HepG2 (cell line): ENCODE data around the gene SCN7A. TPM values are rescaled to one million over a fixed set of nuclear protein-coding genes. Genes with fewer than 3 reads are reported as not detected.
A peak's percentile ranks its signal among the peaks of the same experiment; 100 is the strongest.

Experiments
- ATAC-seq: fragments of 200-7000 bp; cut with Tn5 transposase; 3 replicates; pipeline ENCODE4 v1.9.1; 2020; ENCODE audit warnings: mild to moderate bottlenecking, moderate library complexity
- BruUV-seq: library from RNA; stranded (reverse); fragments of 400-500 nt; replicated peaks from 2 replicates; lab custom pipeline; 2021; lab: Mats Ljungman, UMichigan
- CTCF ChIA-PET: fragments of 300-600 bp; formaldehyde crosslinking; extraction: SDS; loops from one replicate; lab custom pipeline; 2021; ENCODE audit warnings: low total read pairs, inconsistent platforms, low intra/inter-chr PET ratio; lab: Yijun Ruan, JAX
- POLR2A ChIA-PET: fragments of 350-600 bp; sonication (Branson Sonifier 250); formaldehyde crosslinking; loops from one replicate; lab custom pipeline; 2020; ENCODE audit warnings: antibody characterized with exemption, inconsistent platforms; lab: Yijun Ruan, JAX
- DNase-seq: peaks from one replicate; pipeline ENCODE4 v3.0.0-alpha.2; 2015; ENCODE audit warnings: low spot score
- FAIRE-seq: peaks from 3 replicates; lab custom pipeline; 2011; peaks lifted over from hg19 to GRCh38; lab: Jason Lieb, UNC
- H2AFZ ChIP-seq: one replicate; pipeline ENCODE4 v1.6.1; 2011; ENCODE audit warnings: low read length, inconsistent platforms
- H3K27ac ChIP-seq: fragments of 300-600 bp; 3 replicates; pipeline ENCODE4 v1.8.0; 2011; ENCODE audit warnings: mixed run types, mild to moderate bottlenecking, mixed read lengths, low read length, inconsistent platforms; ENCODE audit not compliant: insufficient read depth; ENCODE audit errors: extremely low read length
- H3K27me3 ChIP-seq, 2 experiments: fragments of 200-600 bp in 1 of 2; 2 replicates in 1 of 2; 3 replicates in 1 of 2; pipeline versions ENCODE4 v1.6.0 to v1.8.0; 2011; ENCODE audit warnings: low read length in 2 of 2, mild to moderate bottlenecking in 2 of 2, moderate library complexity in 2 of 2, inconsistent platforms in 1 of 2; ENCODE audit not compliant: insufficient read depth in 2 of 2, control insufficient read depth in 1 of 2
- H3K36me3 ChIP-seq, 2 experiments: fragments of 200-600 bp in 1 of 2; replicated peaks in 1 of 2; 2 replicates in 1 of 2; 3 replicates in 1 of 2; pipeline versions ENCODE4 v1.5.1 to v1.8.0; 2011; ENCODE audit warnings: low read length in 2 of 2, inconsistent platforms in 1 of 2; ENCODE audit not compliant: insufficient read depth in 2 of 2, control insufficient read depth in 1 of 2
- H3K4me1 ChIP-seq: 2 replicates; pipeline ENCODE4 v1.5.1; 2012; ENCODE audit warnings: low read length, inconsistent platforms; ENCODE audit not compliant: insufficient read depth
- H3K4me2 ChIP-seq: 2 replicates; pipeline ENCODE4 v1.6.0; 2011; ENCODE audit warnings: low read depth, low read length, inconsistent platforms
- H3K4me3 ChIP-seq, 3 experiments: fragments of 200-600 bp in 1 of 3; sonication (generic), shearing (Covaris generic) in 1 of 3; replicated peaks in 1 of 3; 2 replicates each; pipeline ENCODE4 v1.5.1; 2011 to 2016; ENCODE audit warnings: low read length in 3 of 3, inconsistent platforms in 2 of 3, low read depth in 2 of 3, mild to moderate bottlenecking in 2 of 3, control low read depth in 1 of 3, mixed read lengths in 1 of 3; ENCODE audit not compliant: insufficient read depth in 1 of 3
- H3K79me2 ChIP-seq: one replicate; pipeline ENCODE4 v1.6.1; 2011; ENCODE audit warnings: low read length, inconsistent platforms; ENCODE audit not compliant: insufficient read depth
- H3K9ac ChIP-seq: 2 replicates; pipeline ENCODE4 v1.6.0; 2011; ENCODE audit warnings: mild to moderate bottlenecking, low read depth, low read length, inconsistent platforms; ENCODE audit not compliant: insufficient read depth
- H3K9me3 ChIP-seq: 2 replicates; pipeline ENCODE4 v1.5.1; 2012; ENCODE audit warnings: mild to moderate bottlenecking, low read length
- H4K20me1 ChIP-seq: 2 replicates; pipeline ENCODE4 v1.6.0; 2011; ENCODE audit warnings: inconsistent platforms, mild to moderate bottlenecking, low read length, moderate library complexity; ENCODE audit not compliant: insufficient read depth
- MAFF ChIP-seq: IDR thresholded peaks from 2 replicates; pipeline ENCODE4 v1.6.1; 2011; ENCODE audit warnings: low read depth, low read length, improper control_type of control experiment
- MAFK ChIP-seq, 2 experiments: IDR thresholded peaks in 1 of 2; conservative IDR thresholded peaks in 1 of 2; 2 replicates each; pipeline ENCODE4 v1.6.1; 2011; ENCODE audit warnings: improper control_type of control experiment in 2 of 2, low read length in 2 of 2
- TGIF2 ChIP-seq: IDR thresholded peaks from 2 replicates; pipeline ENCODE4 v1.6.1; 2016; ENCODE audit warnings: control low read depth, missing compliant biosample characterization
- YEATS4 ChIP-seq: sonication (generic); formaldehyde crosslinking; IDR thresholded peaks from 2 replicates; pipeline ENCODE4 v1.4.0; 2020; ENCODE audit warnings: missing genetic modification reagents, borderline replicate concordance
- ZNF24 ChIP-seq: fragments of 450-650 bp; IDR thresholded peaks from 2 replicates; pipeline ENCODE4 v1.6.1; 2017; ENCODE audit warnings: antibody characterized with exemption, mild to moderate bottlenecking
- ZNF749 ChIP-seq: sonication (generic); formaldehyde crosslinking; IDR thresholded peaks from 2 replicates; pipeline ENCODE4 v1.8.0; 2022; ENCODE audit warnings: mild to moderate bottlenecking, missing genetic modification reagents, moderate library complexity, borderline replicate concordance
- WGBS: methylation state at CpG from one replicate; pipeline ENCODE4 v1.1.6; 2017; ENCODE audit warnings: low lambda C conversion rate; 5-methylcytosine and 5-hydroxymethylcytosine counted together
- in situ Hi-C: cut with HindIII; loops from 2 replicates; pipeline ENCODE4 v1.10.0; 2017; ENCODE audit warnings: low pct_unique_long_range_greater_than_20kb; ENCODE audit not compliant: extremely low pct_ligation_motif_present
- intact Hi-C: fragments of 100-400 bp; cut with micrococcal nuclease; formaldehyde crosslinking; loops from one replicate; pipeline ENCODE4 v1.10.0; 2022; ENCODE audit not compliant: unreplicated experiment
- polyA plus RNA-seq, 8 experiments: library from polyadenylated mRNA; depleted of rRNA in 3 of 8; stranded (reverse) in 7 of 8; unstranded in 1 of 8; fragments of >200 nt; fragmentation: Illumina TruSeq in 4 of 8; extraction: Trizol in 4 of 8; gene quantifications; 2 replicates each; pipeline versions ENCODE4 v1.2.1 to v1.2.3, GENCODE V29; 2011 to 2016; ENCODE audit warnings: low read depth in 4 of 8, missing spikeins in 1 of 8, mixed read lengths in 1 of 8; ENCODE audit not compliant: insufficient read depth in 1 of 8
- total RNA-seq, 5 experiments: library from RNA; depleted of rRNA; stranded (reverse); fragments of >200 nt; fragmentation: Illumina TruSeq; extraction: Trizol; gene quantifications; 2 replicates each; pipeline ENCODE4 v1.2.3, GENCODE V29; 2016; ENCODE audit warnings: low read depth in 1 of 5
- TF ChIP-seq, protein P1 (sequence below): sonication (generic); formaldehyde crosslinking; IDR thresholded peaks from 2 replicates; pipeline ENCODE4 v1.4.0; 2020; ENCODE audit warnings: missing genetic modification reagents, borderline replicate concordance

SCN7A gene
- total and polyA plus RNA-seq, 2 of the 13 experiments (the other 11 are each of a cell fraction or from before 2014, with no cell fraction given) = 0.01 TPM; not detected in 1

DNA sequence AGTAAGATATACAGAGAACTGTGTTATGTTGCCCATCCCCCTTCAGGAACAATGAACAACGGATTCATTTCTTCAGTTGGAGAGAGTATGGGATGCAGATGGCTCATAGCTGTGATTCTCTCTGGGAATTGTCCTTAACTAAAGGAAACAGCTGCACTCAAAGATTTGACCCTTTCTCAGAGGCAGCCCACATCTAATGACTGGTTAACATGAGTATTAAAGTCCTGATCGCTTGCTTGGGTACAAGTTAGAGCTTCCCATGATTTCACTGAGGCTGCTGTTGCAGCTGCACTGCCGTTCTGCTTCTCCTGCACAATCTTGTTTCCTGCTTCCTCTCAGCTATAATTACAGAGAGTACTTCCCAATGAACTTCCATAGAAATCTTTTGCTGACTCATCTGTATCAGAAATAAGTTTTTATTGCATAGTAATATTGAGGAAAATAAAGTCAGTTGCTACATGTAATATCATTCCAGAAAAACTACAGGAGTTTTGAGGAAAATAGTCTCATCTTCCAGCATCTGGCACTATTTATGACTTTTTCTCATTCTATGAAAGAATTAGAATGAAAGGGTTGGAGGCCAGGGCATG, 105.5 kb downstream of the SCN7A start:
- CTCF ChIA-PET = no interaction called here
- ATAC-seq (no peak; the same call in 2 of the 3 replicates), FAIRE-seq (no peak), DNase-seq (no peak)
- no TSS peak for BruUV-seq
- Histone ChIP-seq H3K27me3 (no peaks in the 10 kb centered on the region; a peak in 1 of 5 replicates), H2AFZ (peak overlapping the region; percentile 48), H3K36me3 (no peaks in the 10 kb centered on the region), H3K79me2 (no peaks in the 10 kb centered on the region), H3K4me3 (no peak overlapping the region)
- intact Hi-C loops = no loop called here
- in situ Hi-C loops = no loop called here
- WGBS = 6% methylated on average over 3 of the region's 3 CpGs
- peak; percentile 91 for TF ChIP-seq MAFF
- TF ChIP-seq, protein P1, sequence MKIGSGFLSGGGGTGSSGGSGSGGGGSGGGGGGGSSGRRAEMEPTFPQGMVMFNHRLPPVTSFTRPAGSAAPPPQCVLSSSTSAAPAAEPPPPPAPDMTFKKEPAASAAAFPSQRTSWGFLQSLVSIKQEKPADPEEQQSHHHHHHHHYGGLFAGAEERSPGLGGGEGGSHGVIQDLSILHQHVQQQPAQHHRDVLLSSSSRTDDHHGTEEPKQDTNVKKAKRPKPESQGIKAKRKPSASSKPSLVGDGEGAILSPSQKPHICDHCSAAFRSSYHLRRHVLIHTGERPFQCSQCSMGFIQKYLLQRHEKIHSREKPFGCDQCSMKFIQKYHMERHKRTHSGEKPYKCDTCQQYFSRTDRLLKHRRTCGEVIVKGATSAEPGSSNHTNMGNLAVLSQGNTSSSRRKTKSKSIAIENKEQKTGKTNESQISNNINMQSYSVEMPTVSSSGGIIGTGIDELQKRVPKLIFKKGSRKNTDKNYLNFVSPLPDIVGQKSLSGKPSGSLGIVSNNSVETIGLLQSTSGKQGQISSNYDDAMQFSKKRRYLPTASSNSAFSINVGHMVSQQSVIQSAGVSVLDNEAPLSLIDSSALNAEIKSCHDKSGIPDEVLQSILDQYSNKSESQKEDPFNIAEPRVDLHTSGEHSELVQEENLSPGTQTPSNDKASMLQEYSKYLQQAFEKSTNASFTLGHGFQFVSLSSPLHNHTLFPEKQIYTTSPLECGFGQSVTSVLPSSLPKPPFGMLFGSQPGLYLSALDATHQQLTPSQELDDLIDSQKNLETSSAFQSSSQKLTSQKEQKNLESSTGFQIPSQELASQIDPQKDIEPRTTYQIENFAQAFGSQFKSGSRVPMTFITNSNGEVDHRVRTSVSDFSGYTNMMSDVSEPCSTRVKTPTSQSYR (CRISPR knock-in tag) = peak; percentile 28; the same call in 1 of the 2 replicates
- TF ChIP-seq ZNF749 (CRISPR knock-in tag) = no peak
- TF ChIP-seq MAFK (conservative IDR thresholded peaks at IDR 0.05 in 1 of 2, IDR thresholded peaks at IDR 0.05 in 1 of 2; ENCODE audit: low read length in 2 of 2) = peak; percentile 88 to 94
- no peak for TF ChIP-seq YEATS4 (CRISPR knock-in tag)
- no peak for TF ChIP-seq TGIF2
- 0 out of 2 replicates have a peak, but pooled peaks have one; percentile 24 for TF ChIP-seq ZNF24
- TF ChIP-seq, all 625 proteins: peak for 4
- H4K20me1 ChIP-seq = no peaks in the 10 kb centered on the region
- H3K9ac ChIP-seq = no peak overlapping the region
- H3K9me3 ChIP-seq = no peaks in the 10 kb centered on the region
- POLR2A ChIA-PET = interaction anchor here (1.1 kb wide), 1 partner anchor 13 kb away, joined by 4 read pairs; the partner anchor contains the start of gene SCN9A
- no peak overlapping the region for H3K27ac ChIP-seq
- 0 out of 2 replicates have a peak overlapping the region, but pooled peaks have one; percentile 36 for H3K4me2 ChIP-seq
- peaks cover 7% of the 10 kb centered on the region for H3K4me1 ChIP-seq
